Coronary artery (tissue), 2 donors: ENCODE results near the gene STX17.

ENCODE experiments used
- DNase-seq: peaks from one replicate; pipeline ENCODE4 v3.0.0-alpha.2; 2017; ENCODE audit warnings: low spot score
- H3K27ac ChIP-seq, 2 donors: fragments of 200-600 bp; sonication (generic); one replicate each; pipeline ENCODE4 v1.5.1; 2016 to 2019
- H3K4me3 ChIP-seq: fragments of 200-600 bp; sonication (generic); 2 replicates; pipeline ENCODE4 v1.5.1; 2016; ENCODE audit warnings: mild to moderate bottlenecking, moderate library complexity
- TF ChIP-seq, protein P1 (sequence below): fragments of 200-600 bp; sonication (generic); IDR thresholded peaks from one replicate; pipeline ENCODE4 v1.5.1; 2019; ENCODE audit warnings: antibody characterized with exemption

STX17 gene

DNA sequence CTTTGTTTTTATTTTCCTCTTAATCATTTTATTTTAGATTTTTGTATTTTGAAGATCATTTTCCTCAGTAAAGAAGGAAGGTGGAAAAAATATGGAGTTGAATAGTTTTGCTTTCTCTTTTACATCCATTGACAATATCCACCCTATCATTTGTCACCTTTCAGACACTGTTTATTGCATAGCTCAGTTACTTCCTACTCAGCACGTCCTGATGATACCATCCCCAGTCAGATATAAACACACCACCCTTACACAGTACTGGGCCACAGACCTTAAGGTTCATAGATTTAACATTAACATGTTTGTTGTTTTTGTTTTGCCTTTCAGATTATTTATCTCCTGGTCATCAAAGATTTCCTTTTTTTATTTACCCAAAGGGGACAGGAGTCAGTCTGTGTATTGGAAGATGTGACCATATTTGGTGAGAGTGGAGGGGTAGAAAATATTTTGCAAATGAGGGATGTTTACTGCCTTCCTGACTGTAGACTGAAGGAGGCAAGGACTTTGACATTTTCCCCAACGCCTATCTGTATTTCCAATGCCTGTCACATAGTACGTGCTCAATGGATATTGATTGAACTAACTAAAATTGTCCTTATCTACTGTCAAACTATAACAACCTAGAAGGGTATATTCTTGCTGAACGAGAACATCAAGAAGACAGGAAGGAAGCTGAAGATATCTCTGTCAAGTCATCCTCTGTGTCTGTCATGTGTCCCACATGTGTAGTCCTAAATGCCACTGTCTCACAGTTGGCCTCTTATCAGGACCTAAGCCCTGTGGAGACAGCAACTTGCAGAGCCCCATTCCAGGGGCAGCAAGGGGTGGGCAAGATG lies 15.6 kb downstream of the STX17 start:
- DNase-seq = no peak
- Histone ChIP-seq H3K4me3 (no peak overlapping the region), H3K27ac (no peak overlapping the region)
- TF ChIP-seq, protein P1, sequence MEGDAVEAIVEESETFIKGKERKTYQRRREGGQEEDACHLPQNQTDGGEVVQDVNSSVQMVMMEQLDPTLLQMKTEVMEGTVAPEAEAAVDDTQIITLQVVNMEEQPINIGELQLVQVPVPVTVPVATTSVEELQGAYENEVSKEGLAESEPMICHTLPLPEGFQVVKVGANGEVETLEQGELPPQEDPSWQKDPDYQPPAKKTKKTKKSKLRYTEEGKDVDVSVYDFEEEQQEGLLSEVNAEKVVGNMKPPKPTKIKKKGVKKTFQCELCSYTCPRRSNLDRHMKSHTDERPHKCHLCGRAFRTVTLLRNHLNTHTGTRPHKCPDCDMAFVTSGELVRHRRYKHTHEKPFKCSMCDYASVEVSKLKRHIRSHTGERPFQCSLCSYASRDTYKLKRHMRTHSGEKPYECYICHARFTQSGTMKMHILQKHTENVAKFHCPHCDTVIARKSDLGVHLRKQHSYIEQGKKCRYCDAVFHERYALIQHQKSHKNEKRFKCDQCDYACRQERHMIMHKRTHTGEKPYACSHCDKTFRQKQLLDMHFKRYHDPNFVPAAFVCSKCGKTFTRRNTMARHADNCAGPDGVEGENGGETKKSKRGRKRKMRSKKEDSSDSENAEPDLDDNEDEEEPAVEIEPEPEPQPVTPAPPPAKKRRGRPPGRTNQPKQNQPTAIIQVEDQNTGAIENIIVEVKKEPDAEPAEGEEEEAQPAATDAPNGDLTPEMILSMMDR = no peak

DNA sequence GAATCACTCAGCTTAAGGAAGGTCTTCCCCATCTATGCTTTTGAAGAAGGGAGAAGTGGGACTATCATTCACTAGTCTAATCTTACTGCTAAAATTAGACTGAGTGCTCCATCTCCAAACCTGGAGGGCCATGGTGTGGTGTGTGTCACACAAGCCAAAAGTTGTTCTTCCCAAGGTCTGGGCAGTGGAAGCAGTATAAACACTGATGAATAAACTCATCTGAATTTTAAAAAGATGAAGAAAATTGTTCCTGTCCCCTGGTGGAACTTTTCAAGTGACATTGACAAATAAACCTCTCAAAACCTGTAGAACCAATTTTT lies 16.2 kb downstream of the STX17 start:
- TF ChIP-seq, protein P1 = no peak
- Histone ChIP-seq H3K27ac (no peak overlapping the region), H3K4me3 (no peak overlapping the region)
- DNase-seq = no peak

DNA sequence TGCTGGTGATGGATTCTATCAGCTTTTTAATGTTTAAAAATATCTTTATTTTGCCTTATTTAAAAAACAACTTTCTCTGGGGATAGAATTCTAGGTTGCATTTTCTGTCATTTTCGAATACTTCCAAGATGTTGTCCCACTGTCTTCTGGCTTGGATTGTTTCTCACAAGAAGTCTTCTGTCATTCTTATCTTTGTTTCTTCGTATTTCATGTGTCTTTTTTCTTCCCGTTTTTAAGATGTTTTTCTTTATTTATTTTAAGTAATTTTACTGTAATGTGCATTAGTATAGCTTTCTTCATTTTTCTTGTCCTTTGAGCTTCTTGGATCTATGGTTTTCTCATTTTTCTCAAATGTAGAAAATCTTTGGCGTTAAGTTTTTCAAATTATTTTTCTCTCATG lies 19.1 kb downstream of the STX17 start:
- DNase-seq = no peak
- TF ChIP-seq, protein P1 = no peak
- no peak overlapping the region for H3K27ac ChIP-seq
- H3K4me3 ChIP-seq = no peak overlapping the region

DNA sequence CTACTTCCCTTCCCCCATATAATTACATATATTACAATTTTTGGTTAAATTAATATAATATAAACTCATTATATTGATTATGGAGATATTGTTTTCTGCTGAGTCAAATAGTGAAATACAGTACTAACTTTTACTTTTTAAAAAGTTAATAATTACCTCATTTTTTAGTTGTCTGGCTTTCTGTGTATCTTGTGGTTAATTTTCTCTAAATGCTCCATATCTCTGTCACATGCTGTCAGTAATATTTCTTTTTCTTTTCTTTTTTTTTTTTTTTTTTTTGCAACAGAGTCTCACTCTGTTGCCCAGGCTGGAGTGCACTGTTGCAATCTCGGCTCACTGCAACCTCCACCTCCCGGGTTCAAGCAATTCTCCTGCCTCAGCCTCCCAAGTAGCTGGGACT lies 23.2 kb downstream of the STX17 start:
- Histone ChIP-seq H3K4me3 (no peak overlapping the region), H3K27ac (no peak overlapping the region)
- TF ChIP-seq, protein P1 = no peak
- no peak for DNase-seq

DNA sequence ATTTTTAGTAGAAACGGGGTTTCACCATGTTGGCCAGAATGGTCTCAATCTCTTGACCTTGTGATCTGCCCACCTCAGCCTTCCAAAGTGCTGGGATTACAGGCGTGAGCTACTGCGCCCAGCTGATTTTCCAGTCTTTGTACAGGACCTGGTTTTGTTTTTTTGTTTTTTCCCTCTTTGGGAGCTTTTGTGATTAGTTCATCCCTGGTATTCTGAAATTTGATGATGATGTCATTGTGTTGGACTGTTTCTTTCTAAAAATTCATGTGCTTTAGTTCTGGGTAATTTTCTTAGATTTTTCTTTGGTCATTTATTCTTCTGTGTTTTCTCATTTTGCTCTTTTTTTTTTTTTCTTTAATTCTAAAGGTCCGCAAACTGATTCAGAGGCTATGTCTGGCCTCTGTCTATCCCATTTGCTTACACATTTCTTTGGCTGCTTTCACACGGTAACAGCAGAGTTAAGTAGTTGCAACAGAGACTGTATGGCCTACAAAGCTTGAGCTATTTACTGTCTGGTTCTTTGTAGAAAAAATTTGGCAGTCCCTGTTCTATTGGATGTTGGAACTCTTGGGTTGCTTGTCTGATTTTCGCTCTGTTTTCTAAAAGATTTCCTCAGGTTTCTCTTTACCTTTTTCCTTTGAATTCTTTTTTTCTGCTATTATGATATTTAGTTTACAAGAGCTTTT lies 24.8 kb downstream of the STX17 start:
- no peak overlapping the region for H3K27ac ChIP-seq
- TF ChIP-seq, protein P1 = no peak
- no peak overlapping the region for H3K4me3 ChIP-seq
- DNase-seq = no peak

DNA sequence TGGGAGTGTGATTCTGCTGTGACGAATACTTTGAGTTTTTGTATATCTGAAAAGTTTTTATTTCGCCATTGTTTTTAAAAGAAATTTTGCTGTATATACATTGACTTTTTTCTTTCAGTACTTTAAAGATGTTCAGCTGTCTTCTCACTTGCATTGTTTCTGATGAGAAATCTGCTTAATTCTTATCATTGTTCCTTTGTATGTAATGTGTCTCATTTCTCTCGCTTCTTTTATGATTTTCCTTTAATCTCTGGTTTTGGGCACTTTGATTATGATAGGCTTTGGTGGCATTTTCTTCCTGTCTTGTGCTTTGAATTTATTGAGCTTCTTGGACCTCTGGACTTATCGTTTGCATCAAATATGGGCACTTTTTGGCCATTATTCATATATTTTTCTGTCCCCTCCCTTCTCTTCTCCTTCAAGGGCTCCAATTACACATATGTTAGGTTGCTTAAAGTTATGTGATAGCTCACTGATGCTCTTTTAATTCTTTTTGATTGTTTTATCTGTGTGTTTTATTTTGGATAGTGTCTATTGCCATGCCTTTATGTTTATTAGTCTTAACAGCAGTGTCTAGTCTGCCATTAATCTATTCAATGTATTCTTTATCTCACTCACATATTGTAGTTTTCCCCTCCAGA lies 30.6 kb downstream of the STX17 start:
- TF ChIP-seq, protein P1 = no peak
- no peak for DNase-seq
- H3K27ac ChIP-seq = no peak overlapping the region
- no peak overlapping the region for H3K4me3 ChIP-seq
